Muscle of leg (tissue), 11 donors: Measurements from ENCODE around the gene TCN2. TPM values are rescaled to one million over a fixed set of nuclear protein-coding genes. Genes with fewer than 3 reads are reported as not detected.
"Not testable (repeated sequence)": the region's sequence is repeated elsewhere in the genome, so short reads cannot be mapped to it uniquely, and the experiment has no call there.

Source experiments
- DNase-seq: peaks from one replicate; pipeline ENCODE4 v3.0.0; 2013
- H3K27ac ChIP-seq: one replicate; pipeline ENCODE4 v1.5.1; 2013; ENCODE audit warnings: mild to moderate bottlenecking, low read length, control low read depth
- H3K27me3 ChIP-seq: one replicate; pipeline ENCODE4 v1.6.1; 2013; ENCODE audit warnings: low read length; ENCODE audit not compliant: control insufficient read depth, insufficient read depth
- H3K36me3 ChIP-seq: one replicate; pipeline ENCODE4 v1.6.1; 2013; ENCODE audit warnings: low read length; ENCODE audit not compliant: control insufficient read depth, insufficient read depth
- H3K4me1 ChIP-seq: one replicate; pipeline ENCODE4 v1.6.1; 2013; ENCODE audit warnings: low read length; ENCODE audit not compliant: control insufficient read depth, insufficient read depth
- H3K4me3 ChIP-seq: one replicate; pipeline ENCODE4 v1.5.1; 2013; ENCODE audit warnings: low read length, control low read depth
- H3K9me3 ChIP-seq: replicated peaks from 2 replicates; pipeline ENCODE4 v1.6.1; 2013; ENCODE audit warnings: low read depth, low read length; ENCODE audit not compliant: control insufficient read depth
- WGBS: methylation state at CpG from one replicate; pipeline ENCODE4 v1.1.5; 2013; ENCODE audit warnings: missing lambda C conversion rate; ENCODE audit not compliant: insufficient coverage; 5-methylcytosine and 5-hydroxymethylcytosine counted together
- polyA plus RNA-seq, 8 donors: library from polyadenylated mRNA; unstranded; fragments of 120-200 nt; gene quantifications; one replicate each; pipeline versions ENCODE4 v1.2.1 to v1.2.3, GENCODE V29; 2013; ENCODE audit warnings: inconsistent platforms in 1 of 8, low replicate concordance in 1 of 8; ENCODE audit not compliant: insufficient read length in 8 of 8, insufficient read depth in 1 of 8
- total RNA-seq: library from RNA; stranded (reverse); fragments of 120-200 nt; gene quantifications from one replicate; pipeline ENCODE4 v1.2.4, GENCODE V29; 2013

TCN2 gene
- total and polyA plus RNA-seq, 9 donors: 6.0 to 13.2 (median 9.8) TPM

DNA sequence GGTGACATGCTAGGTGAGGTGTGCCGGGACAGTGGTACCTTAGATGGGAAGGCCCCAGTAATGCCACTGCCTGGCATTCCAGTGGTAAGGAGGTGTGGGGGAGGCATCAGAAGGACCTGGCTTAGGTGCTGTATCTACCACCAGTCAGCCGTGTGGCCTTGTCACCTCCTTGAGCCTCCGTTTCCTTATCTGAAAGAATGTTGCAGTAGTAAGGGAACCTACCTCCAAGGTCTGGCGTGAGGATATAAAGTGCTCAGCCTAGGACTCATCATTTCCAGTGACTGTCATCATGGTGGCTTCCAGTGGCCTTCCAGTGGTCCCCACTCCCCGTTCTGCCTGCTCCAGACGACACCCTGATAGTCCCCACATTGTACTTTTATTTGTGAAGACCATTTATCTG is 67.5 kb downstream of the TCN2 start:
- 80% methylated on average over 5 of the region's 6 CpGs for whole genome bisulfite sequencing
- DNase-seq: no peak
- Histone ChIP-seq H3K36me3 (no peaks in the 10 kb centered on the region), H3K4me3 (no peak overlapping the region), H3K9me3 (no peaks in the 10 kb centered on the region), H3K4me1 (no peaks in the 10 kb centered on the region), H3K27ac (no peak overlapping the region), H3K27me3 (peaks cover 10% of the 10 kb centered on the region)

DNA sequence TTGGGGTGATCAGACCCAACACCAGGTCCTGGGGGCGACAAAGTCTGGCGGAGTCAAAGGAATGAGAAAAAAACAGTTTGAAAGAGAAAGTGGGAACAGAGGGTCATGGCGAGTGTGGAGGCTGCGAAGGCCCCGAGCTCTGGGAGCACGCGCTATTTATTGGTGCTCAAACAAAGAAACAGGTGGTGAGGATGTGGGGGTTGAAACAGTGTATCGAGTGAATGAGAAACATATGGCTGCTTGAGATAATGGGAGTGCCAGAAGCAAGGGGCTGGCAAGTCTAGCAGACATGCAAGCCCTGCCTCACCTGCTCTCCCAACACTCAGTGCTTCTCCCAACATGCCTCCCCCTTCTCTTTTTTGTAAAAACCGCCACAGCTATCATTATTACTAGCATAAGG is 68.5 kb downstream of the TCN2 start:
- Histone ChIP-seq H3K36me3 (no peaks in the 10 kb centered on the region), H3K4me1 (no peaks in the 10 kb centered on the region), H3K4me3 (no peak overlapping the region), H3K27ac (no peak overlapping the region), H3K9me3 (no peaks in the 10 kb centered on the region), H3K27me3 (peaks cover 10% of the 10 kb centered on the region)
- DNase-seq: no peak
- 23% methylated on average over 8 of the region's 9 CpGs for WGBS

DNA sequence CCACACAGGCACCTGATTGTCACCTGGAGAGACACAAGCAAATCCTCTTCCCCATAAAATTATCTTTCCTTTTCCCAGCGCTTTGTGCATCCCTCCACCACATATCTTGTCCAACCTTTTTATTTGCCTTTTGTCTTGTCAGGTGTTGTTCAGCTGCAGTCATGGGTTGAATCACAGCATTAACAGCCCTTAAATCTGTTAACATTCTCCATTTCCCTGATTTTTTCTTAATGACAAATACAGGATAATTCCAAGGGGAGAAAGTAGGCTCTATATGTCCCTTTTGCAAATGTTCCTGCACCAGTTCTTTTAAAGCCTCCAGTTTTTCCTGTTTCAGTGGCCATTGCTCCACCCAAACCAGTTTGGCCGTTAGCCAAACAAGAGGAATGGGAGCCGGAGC is 69.6 kb downstream of the TCN2 start:
- H3K36me3 ChIP-seq, H3K9me3 ChIP-seq, H3K4me1 ChIP-seq, H3K27ac ChIP-seq, H3K4me3 ChIP-seq, DNase-seq: not testable (repeated sequence)
- WGBS: 63% methylated on average over 2 of the region's 3 CpGs
- peaks cover 10% of the 10 kb centered on the region for H3K27me3 ChIP-seq

Other genes with a start within 250 kb of the TCN2 start
- gene RNF215, start 219.8 kb upstream of the TCN2 start, total RNA-seq: 11.9 TPM
- gene RNF215, start 219.8 kb upstream of the TCN2 start, polyA plus RNA-seq: 10 to 100 TPM; 11.2 to 15.4 (median 14.1) TPM
- 2.5 TPM for gene SEC14L2, start 210.2 kb upstream of the TCN2 start, total RNA-seq
- 1 to 10 TPM; 1.5 to 3.8 (median 2.1) TPM for gene SEC14L2, start 210.2 kb upstream of the TCN2 start, polyA plus RNA-seq
- gene MTFP1, start 181.4 kb upstream of the TCN2 start, total RNA-seq: 8.2 TPM
- gene MTFP1, start 181.4 kb upstream of the TCN2 start, polyA plus RNA-seq: 10 to 100 TPM in 1 of 8 donors, 1 to 10 TPM in 7; 7.1 to 10.4 (median 8.2) TPM
- gene SEC14L3, start 135.2 kb upstream of the TCN2 start, total RNA-seq: not detected
- under 1 TPM in 2 of 8 donors, not detected in 6; 0.05 to 0.06 TPM for gene SEC14L3, start 135.2 kb upstream of the TCN2 start, polyA plus RNA-seq
- not detected for gene SEC14L4, start 101.5 kb upstream of the TCN2 start, total RNA-seq
- gene SEC14L4, start 101.5 kb upstream of the TCN2 start, polyA plus RNA-seq: under 1 TPM in 6 of 8 donors, not detected in 2; 0.04 to 0.23 (median 0.20) TPM
- 0.35 TPM for gene SEC14L6, start 60.4 kb upstream of the TCN2 start, total RNA-seq
- gene SEC14L6, start 60.4 kb upstream of the TCN2 start, polyA plus RNA-seq: under 1 TPM; 0.13 to 0.62 (median 0.21) TPM
- gene GAL3ST1, start 32.5 kb upstream of the TCN2 start, total RNA-seq: 3.0 TPM
- 10 to 100 TPM in 1 of 8 donors, 1 to 10 TPM in 7; 4.1 to 10.0 (median 5.2) TPM for gene GAL3ST1, start 32.5 kb upstream of the TCN2 start, polyA plus RNA-seq
- 45.6 TPM for gene PES1, start 15.3 kb upstream of the TCN2 start, total RNA-seq
- gene PES1, start 15.3 kb upstream of the TCN2 start, polyA plus RNA-seq: 10 to 100 TPM; 44.8 to 63.2 (median 52.5) TPM
- gene SLC35E4, start 28.6 kb downstream of the TCN2 start, total RNA-seq: 3.9 TPM
- gene SLC35E4, start 28.6 kb downstream of the TCN2 start, polyA plus RNA-seq: 1 to 10 TPM; 1.8 to 3.4 (median 2.4) TPM
- 2.4 TPM for gene DUSP18, start 60.7 kb downstream of the TCN2 start, total RNA-seq
- gene DUSP18, start 60.7 kb downstream of the TCN2 start, polyA plus RNA-seq: 1 to 10 TPM; 2.1 to 4.7 (median 3.3) TPM
- gene OSBP2, start 87.7 kb downstream of the TCN2 start, total RNA-seq: 3.0 TPM
- 1 to 10 TPM; 2.7 to 7.5 (median 4.6) TPM for gene OSBP2, start 87.7 kb downstream of the TCN2 start, polyA plus RNA-seq